IPS-20b (cell line): ENCODE data around the gene GLIS1.

Experiments used
- H3K27ac ChIP-seq: one replicate; pipeline ENCODE4 v1.5.1; 2013; ENCODE audit warnings: low read length
- H3K27me3 ChIP-seq: 2 replicates; pipeline ENCODE4 v1.6.1; 2013; ENCODE audit warnings: mild to moderate bottlenecking, low read length, inconsistent platforms; ENCODE audit not compliant: insufficient read depth
- H3K36me3 ChIP-seq: 2 replicates; pipeline ENCODE4 v1.6.1; 2013; ENCODE audit warnings: low read depth, mild to moderate bottlenecking, inconsistent platforms, low read length, moderate library complexity; ENCODE audit not compliant: insufficient read depth
- H3K4me1 ChIP-seq: 2 replicates; pipeline ENCODE4 v1.6.1; 2013; ENCODE audit warnings: mild to moderate bottlenecking, control low read depth, inconsistent platforms, low read length, moderate library complexity; ENCODE audit not compliant: insufficient read depth
- H3K4me3 ChIP-seq: 2 replicates; pipeline ENCODE4 v1.5.1; 2013; ENCODE audit warnings: mild to moderate bottlenecking, low read length, inconsistent platforms
- H3K9ac ChIP-seq: 2 replicates; pipeline ENCODE4 v1.6.1; 2013; ENCODE audit warnings: low read depth, mild to moderate bottlenecking, inconsistent platforms, low read length, moderate library complexity
- H3K9me3 ChIP-seq: 2 replicates; pipeline ENCODE4 v1.6.1; 2013; ENCODE audit warnings: mild to moderate bottlenecking, low read depth, low read length, inconsistent platforms; ENCODE audit not compliant: insufficient read depth

The GLIS1 gene

GRCh38 chr1:53575141-53575954 is 163.6 kb downstream of the GLIS1 start:
- Histone ChIP-seq H3K36me3 (no peaks in the 10 kb centered on the region), H3K27ac (no peak overlapping the region), H3K9me3 (no peaks in the 10 kb centered on the region), H3K9ac (no peak overlapping the region), H3K4me1 (no peaks in the 10 kb centered on the region; the same call in 1 of the 2 replicates), H3K4me3 (no peak overlapping the region), H3K27me3 (no peaks in the 10 kb centered on the region)

- no peak overlapping the region for H3K27ac ChIP-seq
- H3K4me1 ChIP-seq, result no peaks in the 10 kb centered on the region; the same call in 1 of the 2 replicates
- H3K36me3 ChIP-seq, result no peaks in the 10 kb centered on the region
- no peak overlapping the region for H3K9ac ChIP-seq
- H3K9me3 ChIP-seq, result no peaks in the 10 kb centered on the region
- H3K27me3 ChIP-seq, result no peaks in the 10 kb centered on the region
- H3K4me3 ChIP-seq, result no peak overlapping the region
Observed at GRCh38 chr1:53574621-53575020, 164.3 kb downstream of the GLIS1 start.

GRCh38 chr1:53573931-53574330 is 165.0 kb downstream of the GLIS1 start:
- no peak overlapping the region for H3K4me3 ChIP-seq
- H3K9ac ChIP-seq, result no peak overlapping the region
- no peaks in the 10 kb centered on the region for H3K36me3 ChIP-seq
- no peaks in the 10 kb centered on the region for H3K27me3 ChIP-seq
- H3K4me1 ChIP-seq, result no peaks in the 10 kb centered on the region; the same call in 1 of the 2 replicates
- no peak overlapping the region for H3K27ac ChIP-seq
- H3K9me3 ChIP-seq, result no peaks in the 10 kb centered on the region

GRCh38 chr1:53573522-53573921 is 165.4 kb downstream of the GLIS1 start:
- Histone ChIP-seq H3K27ac (no peak overlapping the region), H3K4me1 (no peaks in the 10 kb centered on the region; the same call in 1 of the 2 replicates), H3K4me3 (no peak overlapping the region), H3K9me3 (peaks cover 2% of the 10 kb centered on the region; the same call in 1 of the 2 replicates), H3K27me3 (no peaks in the 10 kb centered on the region), H3K9ac (no peak overlapping the region), H3K36me3 (no peaks in the 10 kb centered on the region)

- Histone ChIP-seq H3K4me3 (no peak overlapping the region), H3K36me3 (no peaks in the 10 kb centered on the region), H3K27ac (no peak overlapping the region), H3K9me3 (peaks cover 7% of the 10 kb centered on the region), H3K27me3 (no peaks in the 10 kb centered on the region), H3K9ac (no peak overlapping the region), H3K4me1 (no peaks in the 10 kb centered on the region; the same call in 1 of the 2 replicates)
Observed at GRCh38 chr1:53572815-53573173, 166.2 kb downstream of the GLIS1 start.

- Histone ChIP-seq H3K9me3 (peaks cover 13% of the 10 kb centered on the region), H3K4me3 (no peak overlapping the region), H3K27me3 (no peaks in the 10 kb centered on the region), H3K27ac (no peak overlapping the region), H3K9ac (no peak overlapping the region), H3K4me1 (no peaks in the 10 kb centered on the region; the same call in 1 of the 2 replicates), H3K36me3 (no peaks in the 10 kb centered on the region)
Observed at GRCh38 chr1:53572065-53572814, 166.7 kb downstream of the GLIS1 start.

GRCh38 chr1:53568540-53568939 is 170.4 kb downstream of the GLIS1 start:
- Histone ChIP-seq H3K9ac (no peak overlapping the region), H3K27me3 (no peaks in the 10 kb centered on the region), H3K9me3 (peaks cover 13% of the 10 kb centered on the region), H3K4me1 (no peaks in the 10 kb centered on the region; the same call in 1 of the 2 replicates), H3K27ac (no peak overlapping the region), H3K36me3 (no peaks in the 10 kb centered on the region), H3K4me3 (no peak overlapping the region)

- no peak overlapping the region for H3K9ac ChIP-seq
- H3K9me3 ChIP-seq, result peaks cover 13% of the 10 kb centered on the region
- no peak overlapping the region for H3K27ac ChIP-seq
- no peaks in the 10 kb centered on the region for H3K27me3 ChIP-seq
- H3K36me3 ChIP-seq, result no peaks in the 10 kb centered on the region
- H3K4me1 ChIP-seq, result no peaks in the 10 kb centered on the region; the same call in 1 of the 2 replicates
- no peak overlapping the region for H3K4me3 ChIP-seq
Observed at GRCh38 chr1:53567851-53568250, 171.1 kb downstream of the GLIS1 start.

GRCh38 chr1:53567450-53567849 is 171.5 kb downstream of the GLIS1 start:
- H3K4me3 ChIP-seq, result no peak overlapping the region
- no peaks in the 10 kb centered on the region for H3K27me3 ChIP-seq
- no peak overlapping the region for H3K27ac ChIP-seq

GRCh38 chr1:53563611-53564010 is 175.4 kb downstream of the GLIS1 start:
- H3K27me3 ChIP-seq, result peaks cover 11% of the 10 kb centered on the region; the same call in 1 of the 2 replicates
- no peaks in the 10 kb centered on the region for H3K36me3 ChIP-seq
- peaks cover 13% of the 10 kb centered on the region for H3K9me3 ChIP-seq
- H3K27ac ChIP-seq, result no peak overlapping the region
- no peaks in the 10 kb centered on the region for H3K4me1 ChIP-seq
- H3K4me3 ChIP-seq, result no peak overlapping the region
- no peak overlapping the region for H3K9ac ChIP-seq

More at GRCh38 chr1:53567450-53567849, 171.5 kb downstream of the GLIS1 start:
- no peaks in the 10 kb centered on the region for H3K36me3 ChIP-seq
- H3K4me1 ChIP-seq, result no peaks in the 10 kb centered on the region; the same call in 1 of the 2 replicates
- peaks cover 13% of the 10 kb centered on the region for H3K9me3 ChIP-seq
- H3K9ac ChIP-seq, result no peak overlapping the region

- Histone ChIP-seq H3K9me3 (peaks cover 8% of the 10 kb centered on the region), H3K9ac (no peak overlapping the region), H3K36me3 (no peaks in the 10 kb centered on the region), H3K27me3 (peaks cover 14% of the 10 kb centered on the region; the same call in 1 of the 2 replicates), H3K4me1 (no peaks in the 10 kb centered on the region), H3K4me3 (no peak overlapping the region), H3K27ac (no peak overlapping the region)
Observed at GRCh38 chr1:53562981-53563379, 176.0 kb downstream of the GLIS1 start.
